GM21447 (cell line): ENCODE measurements around the gene MFRP.

Experiments
- ATAC-seq: cut with Tn5 transposase; IDR thresholded peaks from one replicate; pipeline ENCODE4 v1.9.1; 2021; ENCODE audit not compliant: unreplicated experiment

MFRP gene

DNA sequence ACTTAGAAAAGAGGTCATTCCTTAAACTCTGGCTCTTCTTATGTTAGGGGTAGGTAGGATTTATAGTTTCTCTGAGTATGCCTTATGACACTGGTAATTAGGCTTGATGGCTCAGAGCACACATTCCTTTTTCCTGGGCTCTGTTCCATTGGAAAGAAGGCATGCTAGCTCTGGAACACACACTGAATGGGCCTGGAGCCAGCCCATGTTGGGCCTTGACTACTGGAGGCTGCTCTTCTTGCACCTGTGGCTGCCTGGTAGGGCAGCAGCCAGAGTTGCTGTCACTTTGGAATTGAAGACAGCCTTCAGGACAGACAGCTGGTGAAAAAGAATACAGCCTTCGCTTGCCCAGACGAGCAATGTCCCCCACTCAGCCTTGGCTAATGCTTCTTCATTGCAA lies 47.8 kb downstream of the MFRP start:
- no peak for ATAC-seq

DNA sequence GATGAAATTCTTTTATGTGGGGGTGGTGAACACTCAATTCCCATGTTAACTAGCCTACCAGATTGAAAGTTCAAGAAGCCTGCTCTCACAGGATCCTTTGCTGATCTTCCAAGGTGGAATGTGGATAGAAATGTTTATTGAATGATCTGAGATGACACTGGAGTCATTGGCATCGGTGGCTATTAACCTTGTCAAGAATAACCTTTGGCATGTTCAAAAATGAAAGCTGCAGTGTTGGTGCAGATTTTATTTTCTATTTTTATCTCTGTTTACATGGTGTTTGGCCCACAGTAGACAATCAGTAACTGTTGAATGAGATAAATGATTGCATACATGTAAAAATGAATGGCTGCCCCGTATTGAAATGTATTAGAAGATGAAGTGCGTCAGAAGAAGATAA lies 48.6 kb downstream of the MFRP start:
- ATAC-seq, result no peak

GRCh38 chr11:119295178-119295577 lies 51.3 kb downstream of the MFRP start:
- no peak for ATAC-seq

- no peak for ATAC-seq
Observed at GRCh38 chr11:119293461-119293860, 53.0 kb downstream of the MFRP start.

- ATAC-seq, result no peak
Observed at GRCh38 chr11:119290894-119291497, 55.5 kb downstream of the MFRP start.
